GM12872 (cell line): ENCODE results near the gene UNC50.

Experiments used
- TF ChIP-seq, protein P1 (sequence below): IDR thresholded peaks from 3 replicates; pipeline ENCODE4 v1.5.1; 2011; ENCODE audit warnings: low read depth, mild to moderate bottlenecking, low read length, moderate library complexity; ENCODE audit not compliant: insufficient read depth

Gene UNC50

DNA sequence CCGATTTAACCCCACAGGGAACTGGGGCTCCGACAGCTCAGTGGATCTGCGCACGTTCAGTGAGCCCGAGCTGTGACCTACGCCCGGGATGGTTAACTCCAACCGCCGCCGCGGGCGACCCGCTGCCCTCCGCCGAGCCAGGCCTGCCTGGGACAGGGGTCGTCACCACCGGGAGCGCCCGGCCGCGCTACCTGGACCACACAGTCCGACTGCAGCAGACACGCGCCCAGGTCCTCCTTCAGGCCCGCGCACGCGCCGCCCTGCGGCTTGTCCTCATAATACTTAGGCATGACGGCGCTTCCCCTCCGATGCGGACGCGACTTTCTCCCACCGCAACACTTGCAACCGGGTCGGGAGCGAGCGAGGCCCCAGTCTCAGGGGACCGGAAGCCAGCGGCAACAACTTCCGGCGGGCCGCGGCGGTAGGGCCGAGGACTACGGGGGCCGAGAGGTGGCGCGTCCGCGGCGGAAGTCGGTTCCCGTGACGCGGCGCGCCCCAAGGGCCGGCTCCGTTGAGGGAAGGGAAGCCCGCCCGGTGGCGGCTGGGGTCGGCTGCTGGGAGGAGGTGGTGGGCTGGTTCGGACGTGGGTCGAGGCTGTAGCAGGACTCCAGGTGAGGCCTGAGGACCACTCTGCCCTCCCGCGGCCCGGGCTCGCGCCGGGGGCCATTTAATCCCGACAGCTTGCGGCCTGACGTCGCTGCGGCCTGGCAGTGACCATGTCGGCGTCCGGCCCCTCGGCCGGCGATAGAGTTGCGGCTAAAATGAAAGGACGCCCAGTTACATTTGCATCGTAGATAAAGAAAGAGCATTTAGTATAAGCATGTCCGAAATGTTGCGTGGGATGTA, at the start of gene UNC50, which contains the start of gene COA5:
Gene UNC50 (plus strand): TSS at position 474 of the 846 bp plus-strand sequence. CDS start 1,171 bp downstream, outside the sequence.
Gene COA5 (minus strand): TSS at position 397 of the 846 bp plus-strand sequence. CDS start 107 bp downstream, at position 290.
- TF ChIP-seq, protein P1, sequence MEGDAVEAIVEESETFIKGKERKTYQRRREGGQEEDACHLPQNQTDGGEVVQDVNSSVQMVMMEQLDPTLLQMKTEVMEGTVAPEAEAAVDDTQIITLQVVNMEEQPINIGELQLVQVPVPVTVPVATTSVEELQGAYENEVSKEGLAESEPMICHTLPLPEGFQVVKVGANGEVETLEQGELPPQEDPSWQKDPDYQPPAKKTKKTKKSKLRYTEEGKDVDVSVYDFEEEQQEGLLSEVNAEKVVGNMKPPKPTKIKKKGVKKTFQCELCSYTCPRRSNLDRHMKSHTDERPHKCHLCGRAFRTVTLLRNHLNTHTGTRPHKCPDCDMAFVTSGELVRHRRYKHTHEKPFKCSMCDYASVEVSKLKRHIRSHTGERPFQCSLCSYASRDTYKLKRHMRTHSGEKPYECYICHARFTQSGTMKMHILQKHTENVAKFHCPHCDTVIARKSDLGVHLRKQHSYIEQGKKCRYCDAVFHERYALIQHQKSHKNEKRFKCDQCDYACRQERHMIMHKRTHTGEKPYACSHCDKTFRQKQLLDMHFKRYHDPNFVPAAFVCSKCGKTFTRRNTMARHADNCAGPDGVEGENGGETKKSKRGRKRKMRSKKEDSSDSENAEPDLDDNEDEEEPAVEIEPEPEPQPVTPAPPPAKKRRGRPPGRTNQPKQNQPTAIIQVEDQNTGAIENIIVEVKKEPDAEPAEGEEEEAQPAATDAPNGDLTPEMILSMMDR = no peak

GRCh38 chr2:98558852-98559530, 49.4 kb upstream of the UNC50 start:
- TF ChIP-seq, protein P1 = no peak

DNA sequence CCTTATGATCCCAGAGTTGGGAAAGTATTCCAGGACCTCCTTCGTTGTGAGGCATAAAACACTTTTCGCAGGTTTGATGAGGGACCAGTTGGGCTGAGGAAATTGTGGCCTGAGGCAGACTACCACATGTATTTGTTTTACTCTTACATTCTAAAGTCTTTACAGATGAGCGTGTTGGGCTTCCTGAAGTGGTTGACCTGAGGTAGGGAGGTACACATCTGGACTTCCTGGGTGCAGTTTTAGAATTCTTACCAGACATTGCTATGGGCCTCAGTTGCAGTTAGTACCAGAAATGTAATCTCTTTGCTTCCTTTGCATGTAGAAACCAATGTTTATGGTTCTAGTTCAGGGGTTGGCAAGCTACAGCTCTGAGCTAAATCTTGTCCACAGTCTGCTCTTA, 48.8 kb upstream of the UNC50 start:
- TF ChIP-seq, protein P1 = no peak

DNA sequence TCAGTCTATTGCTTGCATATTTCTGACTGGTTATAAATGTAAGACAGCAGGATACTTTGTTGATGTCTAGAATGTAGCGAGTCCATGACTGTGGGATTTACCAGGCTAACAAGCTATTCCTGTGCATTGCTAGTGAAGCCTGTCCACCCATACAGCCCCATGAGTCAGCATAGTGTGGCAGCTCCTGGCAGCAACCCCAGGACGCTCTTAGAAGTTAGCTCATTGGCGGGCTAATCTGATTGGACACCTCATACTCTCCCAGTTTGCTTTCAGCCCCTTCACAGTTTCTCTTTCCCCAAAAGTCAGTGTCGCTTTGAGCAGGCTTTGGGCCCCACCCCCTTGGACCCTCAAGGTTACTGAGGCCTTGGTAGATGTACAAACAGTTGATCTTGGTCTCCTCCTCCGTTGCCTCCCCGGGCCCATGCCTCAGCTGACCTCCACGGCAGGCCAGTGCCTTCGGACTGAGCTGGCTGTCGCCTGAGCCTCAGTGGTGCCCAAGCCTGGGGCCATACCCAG, 48.1 kb upstream of the UNC50 start:
- TF ChIP-seq, protein P1 = no peak

DNA sequence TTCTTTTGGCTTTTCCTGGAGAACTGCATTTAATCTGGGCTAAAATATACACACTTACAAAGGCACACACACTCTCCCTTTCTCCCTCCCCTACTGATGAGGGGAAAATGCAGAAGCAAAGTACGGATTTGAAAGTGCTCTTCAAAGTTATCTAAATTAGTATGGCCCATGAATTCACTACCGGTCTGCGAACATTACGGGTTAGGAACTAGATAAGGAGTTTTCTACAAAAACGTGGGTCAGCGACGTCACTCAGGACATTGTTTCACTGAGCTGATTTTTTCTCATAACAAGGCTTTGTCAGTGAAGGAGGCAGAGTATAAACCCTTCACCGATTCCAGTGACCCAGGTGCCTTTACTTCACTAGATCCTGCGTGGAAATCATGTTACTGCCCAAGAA, 47.4 kb upstream of the UNC50 start:
- TF ChIP-seq, protein P1 = no peak

DNA sequence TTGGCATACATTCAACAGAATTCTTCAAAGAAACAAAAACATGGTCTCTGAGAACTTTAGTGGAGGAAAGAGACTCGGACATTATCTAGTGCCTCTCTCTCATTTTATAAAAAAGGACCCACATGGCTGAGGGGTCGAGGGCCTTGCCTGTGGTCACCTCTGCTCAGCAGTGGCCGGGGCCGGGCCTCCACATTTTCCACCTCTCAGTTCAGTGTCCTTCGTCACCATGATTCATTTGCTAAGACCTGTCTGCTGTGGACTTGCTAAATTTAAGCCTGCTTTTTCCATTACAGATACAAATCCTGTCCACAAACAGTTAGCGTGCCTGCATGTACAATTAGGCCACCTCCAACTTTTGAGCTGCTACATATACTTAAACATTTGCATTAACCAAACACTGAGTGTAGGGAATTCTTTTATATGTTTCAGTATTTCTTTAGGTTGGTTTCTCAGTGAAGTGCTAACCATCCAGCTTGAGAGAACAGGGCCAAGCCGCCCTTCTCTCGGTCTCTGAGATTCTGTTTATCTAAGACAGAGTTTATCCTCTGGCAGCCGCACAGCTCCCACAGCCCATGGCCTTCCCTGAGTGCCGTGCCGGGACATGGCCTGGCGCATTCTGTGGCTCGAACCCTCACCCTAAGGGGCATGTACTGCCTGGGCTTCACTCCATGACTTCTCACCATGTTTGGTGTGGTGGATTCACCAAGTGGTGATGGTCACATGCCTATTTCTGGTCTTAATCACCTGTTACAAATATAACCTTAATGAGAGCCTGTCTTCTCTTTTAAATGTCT, 46.3 kb upstream of the UNC50 start:
- TF ChIP-seq, protein P1 = no peak
